Hepatocyte (in vitro differentiated cells): ENCODE measurements around the gene UBQLN4.

Experiments
- EZH2phosphoT487 ChIP-seq: fragments of 200-600 bp; sonication (generic); IDR thresholded peaks from one replicate; pipeline ENCODE4 v1.6.1; 2018; ENCODE audit warnings: antibody characterized with exemption, mild to moderate bottlenecking, low read depth, moderate library complexity; ENCODE audit not compliant: unreplicated experiment, severe bottlenecking
- TF ChIP-seq, protein P1 (sequence below): fragments of 200-600 bp; sonication (generic); IDR thresholded peaks from 2 replicates; pipeline ENCODE4 v1.5.1; 2016; ENCODE audit warnings: antibody characterized with exemption, mild to moderate bottlenecking; ENCODE audit not compliant: poor library complexity

DNA sequence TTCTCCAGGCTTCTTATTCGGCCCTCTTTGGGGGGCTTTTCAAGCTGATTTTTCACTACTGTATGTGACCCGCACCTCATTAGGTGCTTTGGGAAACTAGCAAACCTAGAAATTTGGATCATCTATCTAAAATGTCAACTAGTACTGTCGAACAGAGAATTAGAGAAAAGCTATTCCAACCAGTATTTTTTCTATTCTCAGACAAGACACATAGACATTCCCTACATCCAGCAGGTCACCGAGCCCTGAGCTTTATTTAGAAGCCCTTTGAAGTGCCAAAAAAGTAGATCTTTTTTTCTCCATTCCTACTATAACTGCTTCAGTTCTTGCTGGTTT is 32.5 kb downstream of the UBQLN4 start:
- no peak for TF ChIP-seq EZH2phosphoT487
- TF ChIP-seq, protein P1, sequence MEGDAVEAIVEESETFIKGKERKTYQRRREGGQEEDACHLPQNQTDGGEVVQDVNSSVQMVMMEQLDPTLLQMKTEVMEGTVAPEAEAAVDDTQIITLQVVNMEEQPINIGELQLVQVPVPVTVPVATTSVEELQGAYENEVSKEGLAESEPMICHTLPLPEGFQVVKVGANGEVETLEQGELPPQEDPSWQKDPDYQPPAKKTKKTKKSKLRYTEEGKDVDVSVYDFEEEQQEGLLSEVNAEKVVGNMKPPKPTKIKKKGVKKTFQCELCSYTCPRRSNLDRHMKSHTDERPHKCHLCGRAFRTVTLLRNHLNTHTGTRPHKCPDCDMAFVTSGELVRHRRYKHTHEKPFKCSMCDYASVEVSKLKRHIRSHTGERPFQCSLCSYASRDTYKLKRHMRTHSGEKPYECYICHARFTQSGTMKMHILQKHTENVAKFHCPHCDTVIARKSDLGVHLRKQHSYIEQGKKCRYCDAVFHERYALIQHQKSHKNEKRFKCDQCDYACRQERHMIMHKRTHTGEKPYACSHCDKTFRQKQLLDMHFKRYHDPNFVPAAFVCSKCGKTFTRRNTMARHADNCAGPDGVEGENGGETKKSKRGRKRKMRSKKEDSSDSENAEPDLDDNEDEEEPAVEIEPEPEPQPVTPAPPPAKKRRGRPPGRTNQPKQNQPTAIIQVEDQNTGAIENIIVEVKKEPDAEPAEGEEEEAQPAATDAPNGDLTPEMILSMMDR = no peak
